Globus pallidus (tissue), 1 donor: Measurements from ENCODE around the gene FAM107B.
"Not testable (repeated sequence)": the region's sequence is repeated elsewhere in the genome, so short reads cannot be mapped to it uniquely, and the experiment has no call there.

ENCODE experiments used
- DNase-seq: peaks from one replicate; pipeline ENCODE4 v3.0.0-alpha.2; 2015; ENCODE audit warnings: low spot score

FAM107B gene

GRCh38 chr10:14736043-14736442, 38.7 kb downstream of the FAM107B start:
- no peak for DNase-seq

GRCh38 chr10:14731875-14732512, 42.7 kb downstream of the FAM107B start:
- no peak for DNase-seq

GRCh38 chr10:14728346-14728745, 46.4 kb downstream of the FAM107B start:
- DNase-seq: no peak

GRCh38 chr10:14727924-14728323, 46.8 kb downstream of the FAM107B start:
- no peak for DNase-seq

GRCh38 chr10:14727465-14727864, 47.2 kb downstream of the FAM107B start:
- DNase-seq: no peak

GRCh38 chr10:14724931-14725330, 49.8 kb downstream of the FAM107B start:
- DNase-seq: no peak

- DNase-seq: no peak
Measured at GRCh38 chr10:14723052-14723689, 51.5 kb downstream of the FAM107B start.

- no peak for DNase-seq
Measured at GRCh38 chr10:14717552-14717951, 57.1 kb downstream of the FAM107B start.

- DNase-seq: no peak
Measured at GRCh38 chr10:14712991-14713424, 61.7 kb downstream of the FAM107B start.

GRCh38 chr10:14709344-14709743, 65.4 kb downstream of the FAM107B start:
- not testable (repeated sequence) for DNase-seq

GRCh38 chr10:14707481-14707880, 67.2 kb downstream of the FAM107B start:
- DNase-seq: no peak

GRCh38 chr10:14705548-14706230, 69.0 kb downstream of the FAM107B start:
- DNase-seq: no peak

GRCh38 chr10:14703631-14704001, 71.1 kb downstream of the FAM107B start:
- no peak for DNase-seq

- no peak for DNase-seq
Measured at GRCh38 chr10:14701466-14701865, 73.2 kb downstream of the FAM107B start.

- peak; percentile 46 for DNase-seq
Measured at GRCh38 chr10:14700546-14700945, 74.2 kb downstream of the FAM107B start.

GRCh38 chr10:14699482-14699881, 75.2 kb downstream of the FAM107B start:
- DNase-seq: no peak

GRCh38 chr10:14698829-14699170, 75.9 kb downstream of the FAM107B start:
- no peak for DNase-seq

GRCh38 chr10:14698111-14698828, 76.4 kb downstream of the FAM107B start:
- DNase-seq: no peak

GRCh38 chr10:14697281-14697680, 77.4 kb downstream of the FAM107B start:
- DNase-seq: no peak

GRCh38 chr10:14696821-14697220, 77.9 kb downstream of the FAM107B start:
- DNase-seq: no peak

- DNase-seq: peak; percentile 4
Measured at GRCh38 chr10:14695847-14696480, 78.7 kb downstream of the FAM107B start.

GRCh38 chr10:14693891-14694290, 80.8 kb downstream of the FAM107B start:
- DNase-seq: no peak
